Smooth muscle cell (in vitro differentiated cells): ENCODE measurements around the gene PRR29. TPM values are rescaled to one million over a fixed set of nuclear protein-coding genes. Genes with fewer than 3 reads are reported as not detected.

Experiments used
- DNase-seq: peaks from one replicate; lab custom pipeline; 2025; ENCODE audit not compliant: unreplicated experiment; lab: John Stamatoyannopoulos, UW
- H2AFZ ChIP-seq: fragments of 200-600 bp; sonication (generic); 2 replicates; pipeline ENCODE4 v1.6.0; 2016; ENCODE audit warnings: antibody characterized with exemption, low read depth, mild to moderate bottlenecking
- H3F3A ChIP-seq: fragments of 200-600 bp; sonication (generic); 2 replicates; pipeline ENCODE4 v1.6.0; 2017; ENCODE audit warnings: antibody characterized with exemption, low read depth
- H3K27ac ChIP-seq: fragments of 200-600 bp; sonication (generic); 2 replicates; pipeline ENCODE4 v1.5.1; 2016; ENCODE audit warnings: low read depth, mild to moderate bottlenecking
- H3K27me3 ChIP-seq: fragments of 200-600 bp; sonication (generic); 2 replicates; pipeline ENCODE4 v1.6.1; 2016; ENCODE audit warnings: low read depth, mild to moderate bottlenecking
- H3K36me3 ChIP-seq: fragments of 200-600 bp; sonication (generic); 2 replicates; pipeline ENCODE4 v1.5.1; 2016; ENCODE audit warnings: low read depth
- H3K4me1 ChIP-seq: fragments of 200-600 bp; sonication (generic); 2 replicates; pipeline ENCODE4 v1.5.1; 2016; ENCODE audit warnings: low read depth
- H3K4me2 ChIP-seq: fragments of 200-600 bp; sonication (generic); 2 replicates; pipeline ENCODE4 v1.6.0; 2016; ENCODE audit warnings: mild to moderate bottlenecking
- H3K4me3 ChIP-seq: fragments of 200-600 bp; sonication (generic); 2 replicates; pipeline ENCODE4 v1.5.1; 2016; ENCODE audit warnings: mild to moderate bottlenecking
- H3K79me2 ChIP-seq: fragments of 200-600 bp; sonication (generic); 2 replicates; pipeline ENCODE4 v1.6.0; 2016; ENCODE audit warnings: low read depth, mild to moderate bottlenecking
- H3K9ac ChIP-seq: fragments of 200-600 bp; sonication (generic); 2 replicates; pipeline ENCODE4 v1.6.0; 2016; ENCODE audit warnings: low read depth
- H3K9me3 ChIP-seq: fragments of 200-600 bp; sonication (generic); replicated peaks from 2 replicates; pipeline ENCODE4 v1.5.1; 2016; ENCODE audit warnings: low read depth
- H4K20me1 ChIP-seq: fragments of 200-600 bp; sonication (generic); 2 replicates; pipeline ENCODE4 v1.6.0; 2016; ENCODE audit warnings: low read depth
- CTCF ChIP-seq: fragments of 200-600 bp; sonication (generic); IDR thresholded peaks from 2 replicates; pipeline ENCODE4 v1.5.1; 2017; ENCODE audit warnings: borderline replicate concordance, mild to moderate bottlenecking, antibody characterized with exemption; ENCODE audit not compliant: insufficient read depth, poor library complexity, severe bottlenecking
- WGBS: methylation state at CpG from one replicate; pipeline ENCODE4 v1.1.7; 2016; ENCODE audit warnings: low lambda C conversion rate; 5-methylcytosine and 5-hydroxymethylcytosine counted together
- polyA plus RNA-seq: library from polyadenylated mRNA; unstranded; fragments of >200 nt; fragmentation: Nextera tagmentation; extraction: Ambion mirVana; gene quantifications from 2 replicates; pipeline ENCODE4 v1.2.1, GENCODE V29; 2016
- total RNA-seq: library from RNA; depleted of rRNA; stranded (reverse); fragments of >200 nt; gene quantifications from 2 replicates; pipeline ENCODE4 v1.2.3, GENCODE V29; 2014

The PRR29 gene
- total and polyA plus RNA-seq, 2 experiments from 2014 or later: 0.58 TPM; not detected in 1

- no peaks in the 10 kb centered on the region for H3F3A ChIP-seq
- H3K4me3 ChIP-seq: no peak overlapping the region
- peaks cover 20% of the 10 kb centered on the region for H3K36me3 ChIP-seq
- H3K4me2 ChIP-seq: no peak overlapping the region
- H2AFZ ChIP-seq: no peak overlapping the region
- H3K4me1 ChIP-seq: no peaks in the 10 kb centered on the region
- H4K20me1 ChIP-seq: no peaks in the 10 kb centered on the region
- no peak overlapping the region for H3K9ac ChIP-seq
- no peak overlapping the region for H3K27ac ChIP-seq
- no peaks in the 10 kb centered on the region for H3K27me3 ChIP-seq
- H3K79me2 ChIP-seq: no peaks in the 10 kb centered on the region
- TF ChIP-seq CTCF: no peak
- no peaks in the 10 kb centered on the region for H3K9me3 ChIP-seq
- 100% methylated on average over 12 of the region's 12 CpGs for WGBS
- DNase-seq: no peak
Measured at GRCh38 chr17:64042700-64043485, 44.7 kb downstream of the PRR29 start.

DNA sequence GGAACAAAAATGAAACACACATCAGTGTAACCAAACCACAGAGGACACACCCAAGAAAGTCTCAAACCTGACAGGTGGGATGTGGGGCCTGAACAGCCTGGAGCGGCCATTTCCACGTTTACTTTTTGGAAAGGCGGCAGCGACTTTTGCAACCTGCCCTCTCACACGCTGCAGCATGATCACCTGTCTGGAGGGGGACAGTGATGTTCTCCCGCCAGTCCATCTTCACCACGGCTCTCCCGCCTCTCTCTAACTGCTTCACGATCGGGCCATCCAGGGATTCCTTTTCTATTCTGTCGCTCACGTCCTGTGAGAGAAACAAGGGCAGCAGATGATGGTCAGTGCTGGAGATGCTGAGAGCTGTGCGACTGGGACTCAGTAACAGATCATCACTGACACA is 47.0 kb downstream of the PRR29 start:
- H3K27ac ChIP-seq: no peak overlapping the region
- no peak overlapping the region for H3K4me3 ChIP-seq
- no peak overlapping the region for H2AFZ ChIP-seq
- no peak overlapping the region for H3K9ac ChIP-seq
- no peak for TF ChIP-seq CTCF
- peaks cover 20% of the 10 kb centered on the region for H3K36me3 ChIP-seq
- no peaks in the 10 kb centered on the region for H4K20me1 ChIP-seq
- no peaks in the 10 kb centered on the region for H3F3A ChIP-seq
- no peaks in the 10 kb centered on the region for H3K4me1 ChIP-seq
- H3K9me3 ChIP-seq: no peaks in the 10 kb centered on the region
- WGBS: 87% methylated on average over 13 of the region's 13 CpGs
- H3K27me3 ChIP-seq: no peaks in the 10 kb centered on the region
- no peak overlapping the region for H3K4me2 ChIP-seq
- H3K79me2 ChIP-seq: no peaks in the 10 kb centered on the region
- DNase-seq: no peak

GRCh38 chr17:64048805-64049204 is 50.7 kb downstream of the PRR29 start:
- no peak overlapping the region for H2AFZ ChIP-seq
- no peak overlapping the region for H3K9ac ChIP-seq
- H3K79me2 ChIP-seq: no peaks in the 10 kb centered on the region
- no peak overlapping the region for H3K27ac ChIP-seq
- H3K27me3 ChIP-seq: no peaks in the 10 kb centered on the region
- H3K9me3 ChIP-seq: no peaks in the 10 kb centered on the region
- no peaks in the 10 kb centered on the region for H3K4me1 ChIP-seq
- H4K20me1 ChIP-seq: no peaks in the 10 kb centered on the region
- H3K4me3 ChIP-seq: no peak overlapping the region
- H3K4me2 ChIP-seq: no peak overlapping the region
- 96% methylated on average over 9 of the region's 9 CpGs for WGBS
- H3F3A ChIP-seq: no peaks in the 10 kb centered on the region
- no peak for DNase-seq
- peaks cover 25% of the 10 kb centered on the region for H3K36me3 ChIP-seq
- TF ChIP-seq CTCF: no peak

DNA sequence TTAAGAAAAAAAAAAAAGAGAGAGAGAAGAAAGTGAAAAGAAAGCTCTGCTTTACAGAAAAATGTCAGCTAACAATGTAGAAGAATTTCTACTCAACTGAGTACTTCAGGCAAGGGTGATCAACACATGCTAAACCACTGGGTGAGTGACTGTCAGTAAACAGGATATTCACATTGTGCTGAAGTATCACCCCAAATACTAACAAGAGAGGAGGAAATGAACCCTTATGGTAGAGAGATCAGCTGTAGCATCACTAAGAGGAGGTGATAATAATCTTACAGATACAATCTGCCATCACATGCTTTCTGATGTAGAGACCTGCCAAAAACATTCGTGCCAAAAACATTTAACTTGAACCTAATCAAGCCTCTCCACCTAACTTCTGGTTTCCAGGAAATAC is 53.0 kb downstream of the PRR29 start:
- no peaks in the 10 kb centered on the region for H3F3A ChIP-seq
- no peaks in the 10 kb centered on the region for H4K20me1 ChIP-seq
- H3K27ac ChIP-seq: no peak overlapping the region
- no peak for TF ChIP-seq CTCF
- H3K79me2 ChIP-seq: no peaks in the 10 kb centered on the region
- WGBS: 89% methylated on average over 1 of the region's 1 CpG
- H3K4me2 ChIP-seq: no peak overlapping the region
- no peak overlapping the region for H3K4me3 ChIP-seq
- H3K9ac ChIP-seq: no peak overlapping the region
- H3K27me3 ChIP-seq: no peaks in the 10 kb centered on the region
- H3K9me3 ChIP-seq: no peaks in the 10 kb centered on the region
- DNase-seq: no peak
- no peak overlapping the region for H2AFZ ChIP-seq
- H3K36me3 ChIP-seq: peaks cover 15% of the 10 kb centered on the region
- no peaks in the 10 kb centered on the region for H3K4me1 ChIP-seq
